Urinary bladder (tissue), 4 donors: ENCODE data around the gene EXT2. TPM values are rescaled to one million over a fixed set of nuclear protein-coding genes. Genes with fewer than 3 reads are reported as not detected.

Experiments used
- DNase-seq: peaks from one replicate; pipeline ENCODE4 v3.0.0-alpha.2; 2015; ENCODE audit errors: extremely low spot score
- H3K27ac ChIP-seq: one replicate; pipeline ENCODE4 v1.5.1; 2013; ENCODE audit warnings: low read depth, mild to moderate bottlenecking, moderate library complexity
- H3K36me3 ChIP-seq: one replicate; pipeline ENCODE4 v1.6.1; 2013; ENCODE audit warnings: mild to moderate bottlenecking, moderate library complexity; ENCODE audit not compliant: insufficient read depth
- H3K4me1 ChIP-seq: one replicate; pipeline ENCODE4 v1.6.1; 2013; ENCODE audit warnings: mild to moderate bottlenecking, moderate library complexity; ENCODE audit not compliant: insufficient read depth
- H3K4me3 ChIP-seq: one replicate; pipeline ENCODE4 v1.5.1; 2013; ENCODE audit warnings: low read depth, low read length
- WGBS: extraction: QIAGEN DNeasy Blood & Tissue Kit; methylation state at CpG from one replicate; pipeline ENCODE4 v1.1.7; 2013; 5-methylcytosine and 5-hydroxymethylcytosine counted together
- polyA plus RNA-seq: library from polyadenylated mRNA; stranded (reverse); fragments of 200-250 nt; gene quantifications from one replicate; pipeline ENCODE4 v1.2.3, GENCODE V29; 2013
- total RNA-seq: library from RNA; depleted of rRNA; stranded (reverse); fragments of >200 nt; gene quantifications from one replicate; pipeline ENCODE4 v1.2.3, GENCODE V29; 2014
- donor health status: healthy with polysubstance abuse.
- donor health status: healthy.

Gene EXT2
- total and polyA plus RNA-seq, 2 donors = 52.2 to 95.3 TPM

DNA sequence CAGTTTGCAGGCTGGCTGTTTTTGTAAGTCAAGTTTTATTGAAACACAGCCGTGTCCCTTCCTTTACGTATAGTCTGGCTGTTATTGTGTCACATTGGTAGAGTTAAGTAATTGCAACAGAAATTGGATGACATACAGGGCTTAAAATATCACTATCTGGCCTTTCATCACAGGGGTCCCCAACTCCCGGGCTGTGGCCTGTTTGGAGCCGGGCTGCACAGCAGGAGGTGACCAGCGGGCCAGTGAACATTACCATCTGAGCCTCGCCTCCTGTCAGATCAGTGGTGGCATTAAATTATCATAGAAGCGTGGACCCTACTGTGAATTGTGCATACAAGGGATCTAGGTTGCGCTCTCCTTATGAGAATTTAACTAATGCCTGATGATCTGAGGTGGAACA, 31.7 kb downstream of the EXT2 start:
- H3K4me1 ChIP-seq = no peaks in the 10 kb centered on the region
- H3K4me3 ChIP-seq = no peak overlapping the region
- 93% methylated on average over 8 of the region's 8 CpGs for WGBS
- no peak overlapping the region for H3K27ac ChIP-seq
- peaks cover 5% of the 10 kb centered on the region for H3K36me3 ChIP-seq
- no peak for DNase-seq

DNA sequence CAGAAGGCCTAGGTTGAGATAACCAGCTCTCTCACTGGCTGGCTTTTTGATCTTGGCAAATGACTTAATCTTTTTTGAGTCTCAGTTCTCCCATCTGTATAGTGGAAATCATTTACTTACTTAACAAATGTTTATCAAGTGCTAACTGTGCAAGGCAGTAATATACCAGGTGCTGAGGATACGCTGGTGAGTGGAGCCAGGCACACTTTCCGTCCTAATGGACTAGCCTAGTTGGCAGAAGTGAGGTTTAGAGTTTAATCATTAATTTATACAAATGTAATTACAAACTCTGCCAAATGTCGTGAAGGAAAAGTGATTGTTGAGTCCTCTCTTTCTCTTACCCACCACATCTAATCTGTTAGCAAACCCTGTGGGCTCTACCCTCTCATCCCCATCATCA, 33.3 kb downstream of the EXT2 start:
- 93% methylated on average over 3 of the region's 3 CpGs for WGBS
- Histone ChIP-seq H3K4me3 (no peak overlapping the region), H3K4me1 (no peaks in the 10 kb centered on the region), H3K27ac (no peak overlapping the region), H3K36me3 (peaks cover 5% of the 10 kb centered on the region)
- DNase-seq = no peak

GRCh38 chr11:44130751-44131150, 35.3 kb downstream of the EXT2 start:
- 92% methylated on average over 6 of the region's 6 CpGs for WGBS
- no peak overlapping the region for H3K27ac ChIP-seq
- no peak for DNase-seq
- H3K4me1 ChIP-seq = no peaks in the 10 kb centered on the region
- H3K36me3 ChIP-seq = no peaks in the 10 kb centered on the region
- H3K4me3 ChIP-seq = no peak overlapping the region

- no peaks in the 10 kb centered on the region for H3K36me3 ChIP-seq
- no peak overlapping the region for H3K27ac ChIP-seq
These were observed 38.0 kb downstream of the EXT2 start for GRCh38 chr11:44133335-44133946.

GRCh38 chr11:44134625-44135024, 39.1 kb downstream of the EXT2 start:
- no peak for DNase-seq
- H3K27ac ChIP-seq = no peak overlapping the region
- 89% methylated on average over 1 of the region's 1 CpG for WGBS
- H3K36me3 ChIP-seq = no peaks in the 10 kb centered on the region
- no peaks in the 10 kb centered on the region for H3K4me1 ChIP-seq
- no peak overlapping the region for H3K4me3 ChIP-seq

More at GRCh38 chr11:44133335-44133946, 38.0 kb downstream of the EXT2 start:
- DNase-seq = no peak
- no peak overlapping the region for H3K4me3 ChIP-seq
- 95% methylated on average over 1 of the region's 1 CpG for WGBS
- no peaks in the 10 kb centered on the region for H3K4me1 ChIP-seq

DNA sequence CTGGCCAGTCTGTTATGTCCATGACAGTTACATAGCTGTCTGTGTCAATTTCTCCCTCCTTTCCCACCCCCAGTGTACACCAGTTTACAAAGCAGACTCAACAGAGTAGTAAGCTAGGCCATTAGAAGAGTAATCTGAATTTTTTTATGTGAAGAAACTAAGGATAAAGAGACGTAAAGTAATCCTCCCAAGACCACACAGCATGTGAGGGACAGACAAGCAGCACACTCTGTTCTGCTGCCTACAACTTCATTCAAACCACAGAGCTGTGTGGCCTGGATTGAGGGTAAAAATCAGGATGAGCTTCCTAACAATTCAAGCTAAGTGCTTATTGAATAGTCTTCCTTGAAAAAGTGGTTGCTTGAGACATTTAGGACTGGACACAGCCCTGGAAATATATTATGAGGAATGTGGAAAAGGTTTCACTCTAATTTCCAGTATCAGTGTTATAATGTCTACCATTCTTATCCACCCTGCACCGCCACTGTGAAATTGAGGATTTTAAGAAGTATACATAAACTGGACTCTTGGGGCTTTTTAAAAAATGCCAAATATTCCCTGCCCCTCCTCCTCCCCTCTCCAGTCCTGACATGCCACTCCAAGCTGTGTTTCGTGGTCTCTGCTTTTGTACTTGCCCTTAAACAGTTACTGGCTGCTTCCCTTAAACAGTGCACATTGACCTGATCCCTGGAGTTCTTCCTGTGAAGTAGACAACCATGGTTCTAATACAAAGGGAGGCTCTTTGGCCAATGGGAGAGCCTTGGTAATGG, 40.9 kb downstream of the EXT2 start:
- WGBS = 85% methylated on average over 3 of the region's 3 CpGs
- DNase-seq = no peak
- Histone ChIP-seq H3K4me1 (no peaks in the 10 kb centered on the region), H3K36me3 (no peaks in the 10 kb centered on the region), H3K4me3 (no peak overlapping the region), H3K27ac (no peak overlapping the region)

DNA sequence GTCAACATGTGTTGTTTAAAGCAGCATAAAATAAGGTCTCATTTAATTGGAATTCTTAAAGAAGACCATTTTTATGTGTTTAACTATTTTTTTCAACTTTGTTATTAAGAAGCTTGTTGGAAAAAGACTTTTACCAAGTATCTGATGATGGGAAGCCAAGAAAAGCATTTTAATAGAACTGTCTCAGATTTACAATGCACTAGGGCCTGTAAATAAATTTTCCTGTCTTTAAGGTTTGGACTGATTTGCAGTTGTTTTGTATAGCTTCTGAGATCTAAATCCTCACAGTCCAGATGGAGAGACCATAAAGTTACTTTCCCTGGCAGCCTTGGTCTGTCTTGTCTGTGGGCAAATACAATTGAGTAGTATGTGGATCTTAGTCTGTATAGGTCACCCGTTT, 41.6 kb downstream of the EXT2 start:
- Histone ChIP-seq H3K36me3 (no peaks in the 10 kb centered on the region), H3K4me1 (no peaks in the 10 kb centered on the region), H3K27ac (no peak overlapping the region), H3K4me3 (no peak overlapping the region)
- DNase-seq = peak; percentile 13
- 90% methylated on average over 1 of the region's 1 CpG for WGBS

- H3K4me1 ChIP-seq = no peaks in the 10 kb centered on the region
- H3K4me3 ChIP-seq = no peak overlapping the region
- 88% methylated on average over 2 of the region's 2 CpGs for WGBS
- no peaks in the 10 kb centered on the region for H3K36me3 ChIP-seq
- no peak for DNase-seq
- H3K27ac ChIP-seq = no peak overlapping the region
These were observed 42.8 kb downstream of the EXT2 start for GRCh38 chr11:44138286-44138685.

DNA sequence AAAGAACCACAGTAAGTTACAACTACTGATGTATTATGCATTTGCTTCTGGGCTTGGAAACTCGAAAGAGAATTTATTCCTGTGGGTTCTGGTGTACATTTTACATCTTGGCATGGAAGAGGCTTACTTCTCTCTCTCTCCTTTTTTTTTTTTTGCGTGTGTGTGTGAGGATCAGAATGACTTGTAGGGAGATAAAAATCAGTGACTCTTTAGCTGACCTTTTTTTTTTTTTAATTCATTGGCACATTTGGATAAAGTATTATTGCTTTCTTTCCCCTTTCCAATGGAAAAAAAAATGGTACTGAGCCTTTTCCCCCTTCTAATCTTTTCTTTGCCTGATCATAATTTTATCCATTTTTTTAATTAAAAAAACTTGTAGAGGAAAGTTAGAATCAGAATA, 43.5 kb downstream of the EXT2 start:
- no peaks in the 10 kb centered on the region for H3K4me1 ChIP-seq
- 67% methylated on average over 2 of the region's 2 CpGs for WGBS
- no peak overlapping the region for H3K4me3 ChIP-seq
- no peak overlapping the region for H3K27ac ChIP-seq
- H3K36me3 ChIP-seq = no peaks in the 10 kb centered on the region
- no peak for DNase-seq

DNA sequence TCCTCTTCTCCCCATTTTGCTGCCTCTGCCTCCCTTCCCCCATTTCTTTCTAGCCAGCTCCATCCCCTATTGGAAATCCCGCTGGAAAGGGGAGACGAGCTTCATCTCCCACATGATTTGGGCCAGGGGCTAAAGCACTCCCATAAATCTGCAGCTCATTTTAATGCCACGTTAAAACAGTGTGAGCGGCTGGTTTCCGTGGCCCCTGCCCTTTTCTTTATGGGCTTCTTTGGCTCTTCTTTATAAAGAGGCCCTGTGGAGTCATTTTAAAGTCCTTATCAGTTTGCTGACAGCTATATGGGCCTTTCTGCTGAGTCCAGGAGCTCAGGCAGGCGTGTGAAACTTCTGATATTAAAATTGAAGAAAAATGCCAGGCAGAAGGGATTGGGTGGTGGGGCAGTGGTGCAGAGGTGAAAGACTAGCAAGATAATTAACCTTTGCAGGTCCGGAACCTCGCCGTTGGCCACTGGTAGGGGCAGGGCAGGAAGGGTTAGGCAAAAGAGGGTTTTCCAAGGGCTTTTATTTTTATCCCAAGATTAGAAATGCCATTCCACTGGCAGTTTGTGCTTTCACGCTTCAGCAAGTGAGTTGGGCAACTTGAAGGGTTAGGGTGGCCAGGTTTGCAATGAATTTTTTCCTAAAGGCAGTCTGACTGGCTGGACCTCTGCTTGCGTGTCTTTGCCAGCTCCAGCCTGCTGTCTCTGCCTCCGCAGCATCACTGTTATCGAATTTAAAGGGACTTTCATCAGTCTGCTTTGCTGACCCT, 44.3 kb downstream of the EXT2 start:
- Histone ChIP-seq H3K4me3 (no peak overlapping the region), H3K36me3 (no peaks in the 10 kb centered on the region), H3K4me1 (no peaks in the 10 kb centered on the region), H3K27ac (no peak overlapping the region)
- 38% methylated on average over 13 of the region's 13 CpGs for WGBS
- peak; percentile 35 for DNase-seq

GRCh38 chr11:44140372-44140771, 44.9 kb downstream of the EXT2 start:
- H3K4me3 ChIP-seq = no peak overlapping the region
- WGBS = 38% methylated on average over 1 of the region's 1 CpG
- no peaks in the 10 kb centered on the region for H3K4me1 ChIP-seq
- no peaks in the 10 kb centered on the region for H3K36me3 ChIP-seq
- DNase-seq = no peak
- H3K27ac ChIP-seq = no peak overlapping the region

GRCh38 chr11:44140805-44141204, 45.3 kb downstream of the EXT2 start:
- no peaks in the 10 kb centered on the region for H3K36me3 ChIP-seq
- no peaks in the 10 kb centered on the region for H3K4me1 ChIP-seq
- 82% methylated on average over 1 of the region's 1 CpG for WGBS

GRCh38 chr11:44143987-44144909, 48.8 kb downstream of the EXT2 start:
- 87% methylated on average over 7 of the region's 7 CpGs for WGBS
- H3K36me3 ChIP-seq = no peaks in the 10 kb centered on the region
- no peak overlapping the region for H3K4me3 ChIP-seq

More at GRCh38 chr11:44140805-44141204, 45.3 kb downstream of the EXT2 start:
- no peak overlapping the region for H3K4me3 ChIP-seq
- no peak overlapping the region for H3K27ac ChIP-seq
- DNase-seq = no peak

More at GRCh38 chr11:44143987-44144909, 48.8 kb downstream of the EXT2 start:
- no peak for DNase-seq
- Histone ChIP-seq H3K4me1 (no peaks in the 10 kb centered on the region), H3K27ac (no peak overlapping the region)
